C4-2B (cell line): Measurements from ENCODE around the gene ZSWIM5.

Experiments
- ZFX ChIP-seq: fragments of 450-650 bp; IDR thresholded peaks from 2 replicates; pipeline ENCODE4 v1.6.1; 2017
- TF ChIP-seq, protein P1 (sequence below): fragments of 450-650 bp; conservative IDR thresholded peaks from 2 replicates; pipeline ENCODE4 v1.5.1; 2017; ENCODE audit warnings: mild to moderate bottlenecking

DNA sequence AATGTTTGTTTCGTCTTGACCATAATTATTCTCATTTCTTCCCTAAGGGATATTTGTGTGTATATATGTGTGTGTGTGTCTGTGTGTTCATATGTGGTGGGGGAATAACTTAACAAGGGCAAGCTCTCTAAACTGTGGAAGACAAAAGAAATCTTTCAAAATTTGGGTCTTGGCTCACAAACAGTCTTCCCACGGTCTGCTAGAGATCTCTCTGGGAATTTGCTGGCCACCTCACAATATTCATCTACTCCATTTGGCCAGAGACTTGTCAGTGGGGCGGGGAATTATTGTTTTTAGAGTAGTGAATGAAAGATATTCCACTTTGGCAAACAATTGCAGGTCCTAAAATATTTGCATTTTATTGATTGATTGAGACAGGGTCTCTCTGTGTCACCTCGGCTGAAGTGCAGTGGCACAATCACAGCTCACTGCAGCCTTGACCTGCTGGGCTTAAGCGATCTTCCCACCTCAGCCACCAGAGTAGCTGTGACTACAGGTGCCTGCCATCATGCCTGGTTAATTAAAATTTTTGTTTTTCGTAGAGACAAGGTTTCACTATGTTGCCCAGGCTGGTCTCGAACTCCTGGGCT is 212.0 kb downstream of the ZSWIM5 start:
- TF ChIP-seq, protein P1, sequence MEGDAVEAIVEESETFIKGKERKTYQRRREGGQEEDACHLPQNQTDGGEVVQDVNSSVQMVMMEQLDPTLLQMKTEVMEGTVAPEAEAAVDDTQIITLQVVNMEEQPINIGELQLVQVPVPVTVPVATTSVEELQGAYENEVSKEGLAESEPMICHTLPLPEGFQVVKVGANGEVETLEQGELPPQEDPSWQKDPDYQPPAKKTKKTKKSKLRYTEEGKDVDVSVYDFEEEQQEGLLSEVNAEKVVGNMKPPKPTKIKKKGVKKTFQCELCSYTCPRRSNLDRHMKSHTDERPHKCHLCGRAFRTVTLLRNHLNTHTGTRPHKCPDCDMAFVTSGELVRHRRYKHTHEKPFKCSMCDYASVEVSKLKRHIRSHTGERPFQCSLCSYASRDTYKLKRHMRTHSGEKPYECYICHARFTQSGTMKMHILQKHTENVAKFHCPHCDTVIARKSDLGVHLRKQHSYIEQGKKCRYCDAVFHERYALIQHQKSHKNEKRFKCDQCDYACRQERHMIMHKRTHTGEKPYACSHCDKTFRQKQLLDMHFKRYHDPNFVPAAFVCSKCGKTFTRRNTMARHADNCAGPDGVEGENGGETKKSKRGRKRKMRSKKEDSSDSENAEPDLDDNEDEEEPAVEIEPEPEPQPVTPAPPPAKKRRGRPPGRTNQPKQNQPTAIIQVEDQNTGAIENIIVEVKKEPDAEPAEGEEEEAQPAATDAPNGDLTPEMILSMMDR = no peak
- TF ChIP-seq ZFX = no peak
